Endothelial cell of umbilical vein (primary cell): ENCODE results near the gene RFK. TPM values are rescaled to one million over a fixed set of nuclear protein-coding genes. Genes with fewer than 3 reads are reported as not detected.

ENCODE experiments used
- BruUV-seq: library from RNA; stranded (reverse); fragments of 400-500 nt; replicated peaks from 2 replicates; lab custom pipeline; 2021; lab: Mats Ljungman, UMichigan
- CTCF ChIA-PET: fragments of 300-600, 350-600 bp; sonication (Branson Sonifier 250); formaldehyde crosslinking; loops from one replicate; lab custom pipeline; 2021; ENCODE audit warnings: antibody characterized with exemption, inconsistent platforms; lab: Charles Lee
- POLR2A ChIA-PET: fragments of 300-600, 350-600 bp; sonication (Branson Sonifier 250); formaldehyde crosslinking; loops from one replicate; lab custom pipeline; 2021; ENCODE audit warnings: antibody characterized with exemption, inconsistent platforms; lab: Charles Lee
- DNase-seq: peaks from one replicate; pipeline ENCODE4 v3.0.0-alpha.2; 2011; ENCODE audit warnings: low read depth, low spot score
- FAIRE-seq: peaks from 2 replicates; lab custom pipeline; 2011; peaks lifted over from hg19 to GRCh38; lab: Jason Lieb, UNC
- H2AFZ ChIP-seq: 2 replicates; pipeline ENCODE4 v1.6.0; 2012; ENCODE audit warnings: low read depth, low read length, control low read depth, inconsistent platforms
- H3K27ac ChIP-seq: 2 replicates; pipeline ENCODE4 v1.5.1; 2011; ENCODE audit warnings: low read depth, mild to moderate bottlenecking, control low read depth, low read length, moderate library complexity; ENCODE audit not compliant: insufficient read depth
- H3K27me3 ChIP-seq, 2 experiments: 2 replicates each; pipeline versions ENCODE4 v1.6.0 to v1.6.1; 2011; ENCODE audit warnings: low read length in 2 of 2, mixed read lengths in 1 of 2; ENCODE audit not compliant: control insufficient read depth in 2 of 2, insufficient read depth in 2 of 2
- H3K36me3 ChIP-seq, 2 experiments: 2 replicates in 1 of 2; 3 replicates in 1 of 2; pipeline ENCODE4 v1.5.1; 2011; ENCODE audit warnings: low read length in 2 of 2, mild to moderate bottlenecking in 1 of 2, moderate library complexity in 1 of 2; ENCODE audit not compliant: control insufficient read depth in 2 of 2, insufficient read depth in 2 of 2; ENCODE audit errors: extremely low read depth in 1 of 2
- H3K4me1 ChIP-seq: 3 replicates; pipeline ENCODE4 v1.5.1; 2011; ENCODE audit warnings: mild to moderate bottlenecking, low read length; ENCODE audit not compliant: control insufficient read depth, insufficient read depth; ENCODE audit errors: extremely low read depth
- H3K4me2 ChIP-seq: 2 replicates; pipeline ENCODE4 v1.6.1; 2011; ENCODE audit warnings: low read length, control low read depth, mixed read lengths; ENCODE audit not compliant: insufficient read depth
- H3K4me3 ChIP-seq, 3 experiments: fragments of 200-600 bp in 1 of 3; sonication (generic), shearing (Covaris generic) in 1 of 3; replicated peaks in 1 of 3; 2 replicates each; pipeline ENCODE4 v1.5.1; 2011 to 2016; ENCODE audit warnings: control low read depth in 3 of 3, low read length in 3 of 3, mild to moderate bottlenecking in 2 of 3, inconsistent platforms in 1 of 3, low read depth in 1 of 3, moderate library complexity in 1 of 3; ENCODE audit not compliant: insufficient read depth in 1 of 3
- H3K79me2 ChIP-seq: 2 replicates; pipeline ENCODE4 v1.6.0; 2012; ENCODE audit warnings: low read length, inconsistent platforms; ENCODE audit not compliant: control insufficient read depth, insufficient read depth
- H3K9ac ChIP-seq: replicated peaks from 2 replicates; pipeline ENCODE3; 2011; ENCODE audit warnings: low read length, control low read depth; ENCODE audit not compliant: insufficient read depth; ENCODE audit errors: extremely low read depth
- H3K9me1 ChIP-seq: replicated peaks from 3 replicates; pipeline ENCODE4 v1.6.0; 2011; ENCODE audit warnings: mild to moderate bottlenecking, low read length; ENCODE audit not compliant: control insufficient read depth, insufficient read depth; ENCODE audit errors: extremely low read depth
- H3K9me3 ChIP-seq: replicated peaks from 2 replicates; pipeline ENCODE4 v1.5.1; 2012; ENCODE audit warnings: low read length, inconsistent platforms; ENCODE audit not compliant: control insufficient read depth, insufficient read depth
- H4K20me1 ChIP-seq: replicated peaks from 2 replicates; pipeline ENCODE3; 2011; ENCODE audit warnings: mild to moderate bottlenecking, low read length; ENCODE audit not compliant: control insufficient read depth, insufficient read depth; ENCODE audit errors: extremely low read depth
- CTCF ChIP-seq, 2 donors: IDR thresholded peaks; 1 replicate in 1 of 2; 2 replicates in 1 of 2; pipeline ENCODE4 v1.5.1; 2011; ENCODE audit warnings: low read length in 2 of 2, mild to moderate bottlenecking in 2 of 2, moderate library complexity in 2 of 2, control low read depth in 1 of 2, inconsistent platforms in 1 of 2, low read depth in 1 of 2; ENCODE audit not compliant: insufficient read depth in 1 of 2; ENCODE audit errors: extremely low read depth in 1 of 2
- EZH2 ChIP-seq: IDR thresholded peaks from 2 replicates; pipeline ENCODE4 v1.6.1; 2012; ENCODE audit warnings: borderline replicate concordance, low read depth, mild to moderate bottlenecking, moderate library complexity, low read length, inconsistent platforms; ENCODE audit not compliant: severe bottlenecking
- FOS ChIP-seq: IDR thresholded peaks from 2 replicates; pipeline ENCODE4 v1.6.1; 2011; ENCODE audit warnings: mild to moderate bottlenecking, low read length, moderate library complexity, borderline replicate concordance; ENCODE audit not compliant: insufficient read depth
- GATA2 ChIP-seq: IDR thresholded peaks from 2 replicates; pipeline ENCODE4 v1.7.0; 2011; ENCODE audit warnings: low read depth, mild to moderate bottlenecking, moderate library complexity, mixed read lengths, low read length; ENCODE audit not compliant: insufficient read length, insufficient read depth
- JUN ChIP-seq: IDR thresholded peaks from 2 replicates; pipeline ENCODE4 v1.6.1; 2011; ENCODE audit warnings: borderline replicate concordance, low read depth; ENCODE audit not compliant: insufficient read length, insufficient read depth
- MYC ChIP-seq: IDR thresholded peaks from one replicate; pipeline ENCODE4 v1.6.1; 2011; ENCODE audit warnings: mild to moderate bottlenecking, low read depth, low read length
- POLR2A ChIP-seq: IDR thresholded peaks from 2 replicates; pipeline ENCODE4 v1.6.1; 2012; ENCODE audit warnings: low read depth, mild to moderate bottlenecking, control low read depth, low read length
- POLR2AphosphoS5 ChIP-seq: IDR thresholded peaks from 2 replicates; pipeline ENCODE4 v1.6.1; 2012; ENCODE audit warnings: low read depth, mild to moderate bottlenecking, control low read depth, low read length, moderate library complexity; ENCODE audit not compliant: insufficient read depth
- dilution Hi-C: fragments of 300-500 bp; cut with MboI; formaldehyde crosslinking; loops from one replicate; pipeline ENCODE4 v1.15.0; 2019; ENCODE audit warnings: low sequenced_read_pairs; ENCODE audit not compliant: extremely low pct_ligation_motif_present
- intact Hi-C: fragments of 100-400 bp; cut with micrococcal nuclease; formaldehyde crosslinking; loops from one replicate; pipeline ENCODE4 v1.10.0; 2022
- polyA plus RNA-seq, 4 experiments: library from polyadenylated mRNA; depleted of rRNA in 3 of 4; stranded (reverse) in 3 of 4; unstranded in 1 of 4; fragments of >200 nt; gene quantifications; 2 replicates each; pipeline versions ENCODE4 v1.2.1 to v1.2.3, GENCODE V29; 2011 to 2012; ENCODE audit warnings: missing spikeins in 1 of 4
- total RNA-seq: library from RNA; stranded (reverse); gene quantifications from 2 replicates; pipeline ENCODE4 v1.2.3, GENCODE V29; 2021
- TF ChIP-seq, protein P1 (sequence below): IDR thresholded peaks from 2 replicates; pipeline ENCODE4 v1.6.1; 2011; ENCODE audit not compliant: insufficient read depth, insufficient read length

RFK gene
- total and polyA plus RNA-seq, 2 donors (not counting 3 experiments of a cell fraction or from before 2014, with no cell fraction given): 18.1 to 32.9 TPM

- Histone ChIP-seq H3K27me3 (no peaks in the 10 kb centered on the region), H2AFZ (no peak overlapping the region), H3K9me3 (no peaks in the 10 kb centered on the region), H3K4me1 (peaks cover 22% of the 10 kb centered on the region), H3K4me3 (no peak overlapping the region), H3K9me1 (no peaks in the 10 kb centered on the region), H3K4me2 (no peak overlapping the region), H3K36me3 (no peaks in the 10 kb centered on the region), H4K20me1 (no peaks in the 10 kb centered on the region), H3K79me2 (no peaks in the 10 kb centered on the region), H3K9ac (no peak overlapping the region), H3K27ac (no peak overlapping the region)
- ChIA-PET POLR2A (interaction anchor here (1.5 kb wide), 1 partner anchor 22 kb away, joined by 5 read pairs; the partner anchor contains the start of gene RFK), CTCF (interaction anchor here (1.0 to 1.7 kb wide), 7 partner anchors 12 to 51 kb away, joined by 3 to 5 read pairs (median 3); partner anchors contain the start of gene RFK)
- DNase-seq (peak; percentile 59), FAIRE-seq (no peak)
- TF ChIP-seq GATA2 (peak; percentile 34), POLR2AphosphoS5 (no peak)
- dilution Hi-C loops (no loop called here), intact Hi-C loops (loop anchor here (10.0 kb wide), 1 partner anchor 157 kb away; no protein-coding TSS in a partner anchor)
- BruUV-seq: no TSS peak
Measured at GRCh38 chr9:76371901-76372300, 22.3 kb downstream of the RFK start.

DNA sequence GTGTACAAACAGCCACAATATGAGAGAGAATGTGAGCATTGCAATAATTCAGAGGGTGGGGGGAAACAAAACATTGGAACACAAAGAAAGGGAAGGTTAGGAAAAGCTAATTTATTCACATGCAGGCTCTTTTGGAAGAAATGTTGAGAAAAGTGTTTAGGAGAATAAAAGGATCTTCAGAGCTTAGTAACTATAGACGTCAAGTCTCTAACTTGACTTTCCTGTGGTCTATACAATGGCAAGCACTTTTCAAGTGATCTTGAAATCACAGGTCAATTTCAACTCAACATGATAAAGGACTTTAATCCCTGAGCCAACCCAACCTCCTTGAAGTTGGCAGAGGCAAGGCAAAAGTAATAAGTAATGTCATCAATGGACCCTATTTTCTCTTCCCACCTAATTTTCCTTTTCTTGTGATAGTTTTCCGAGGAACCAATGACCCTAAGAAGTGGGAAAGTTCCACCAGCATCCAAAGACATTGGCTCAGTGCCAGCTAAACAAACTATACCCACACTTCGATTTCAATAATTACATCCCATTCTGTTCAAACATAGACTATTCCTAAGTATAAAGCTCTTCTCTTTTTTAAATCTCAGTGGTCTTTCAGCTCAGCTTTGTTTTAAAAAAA lies 23.7 kb downstream of the RFK start:
- H3K36me3 ChIP-seq: no peaks in the 10 kb centered on the region
- H3K9ac ChIP-seq: no peak overlapping the region
- no peak overlapping the region for H3K27ac ChIP-seq
- no peak overlapping the region for H3K4me3 ChIP-seq
- TF ChIP-seq MYC (no peak), FOS (no peak), GATA2 (no peak), POLR2AphosphoS5 (no peak), CTCF (IDR thresholded peaks at IDR 0.05; ENCODE audit: extremely low read depth in 1 of 2, insufficient read depth in 1 of 2, low read depth in 1 of 2, low read length in 2 of 2) (no peak), JUN (no peak), EZH2 (no peak), POLR2A (no peak)
- TF ChIP-seq, protein P1, sequence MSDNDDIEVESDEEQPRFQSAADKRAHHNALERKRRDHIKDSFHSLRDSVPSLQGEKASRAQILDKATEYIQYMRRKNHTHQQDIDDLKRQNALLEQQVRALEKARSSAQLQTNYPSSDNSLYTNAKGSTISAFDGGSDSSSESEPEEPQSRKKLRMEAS: no peak
- H3K27me3 ChIP-seq: no peaks in the 10 kb centered on the region
- dilution Hi-C loops (no loop called here), intact Hi-C loops (loop anchor here (10.0 kb wide), 1 partner anchor 156 kb away; no protein-coding TSS in a partner anchor)
- H3K4me2 ChIP-seq: no peak overlapping the region
- H3K9me1 ChIP-seq: no peaks in the 10 kb centered on the region
- DNase-seq: no peak
- POLR2A ChIA-PET: no interaction called here
- H3K4me1 ChIP-seq: peaks cover 18% of the 10 kb centered on the region
- no TSS peak for BruUV-seq
- H2AFZ ChIP-seq: no peak overlapping the region
- FAIRE-seq: no peak
- H3K79me2 ChIP-seq: no peaks in the 10 kb centered on the region
- H4K20me1 ChIP-seq: no peaks in the 10 kb centered on the region
- CTCF ChIA-PET: interaction anchor here (0.7 to 2.4 kb wide), 6 partner anchors 21 to 334 kb away, joined by 3 to 10 read pairs (median 4); partner anchors contain the start of gene RFK
- no peaks in the 10 kb centered on the region for H3K9me3 ChIP-seq
